HepG2 (cell line): ENCODE measurements around the gene POLH. TPM values are rescaled to one million over a fixed set of nuclear protein-coding genes. Genes with fewer than 3 reads are reported as not detected.

ENCODE experiments used
- AGO1 ChIP-seq: fragments of 200-400 bp; formaldehyde crosslinking; IDR thresholded peaks from 2 replicates; pipeline ENCODE4 v1.6.1; 2017; ENCODE audit warnings: mild to moderate bottlenecking, low read depth, low read length, moderate library complexity; ENCODE audit not compliant: poor library complexity, severe bottlenecking
- CREB1 ChIP-seq, 2 experiments: fragments of 450-650 bp in 1 of 2; IDR thresholded peaks; 2 replicates each; pipeline ENCODE4 v1.6.1; 2016 to 2017; ENCODE audit warnings: control low read depth in 1 of 2, mild to moderate bottlenecking in 1 of 2, missing compliant biosample characterization in 1 of 2, missing genetic modification characterization in 1 of 2
- FOXM1 ChIP-seq: sonication (generic); formaldehyde crosslinking; IDR thresholded peaks from 2 replicates; pipeline ENCODE4 v1.5.0; 2020; ENCODE audit warnings: missing genetic modification reagents
- HNRNPL ChIP-seq: fragments of 200-400 bp; formaldehyde crosslinking; IDR thresholded peaks from 2 replicates; pipeline ENCODE4 v1.6.1; 2017; ENCODE audit warnings: mild to moderate bottlenecking, low read depth, low read length
- HOXA5 ChIP-seq: sonication (generic); formaldehyde crosslinking; IDR thresholded peaks from 2 replicates; pipeline ENCODE4 v1.4.0; 2020; ENCODE audit warnings: missing genetic modification reagents
- JUND ChIP-seq: sonication (generic); formaldehyde crosslinking; IDR thresholded peaks from 2 replicates; pipeline ENCODE4 v1.8.0; 2022; ENCODE audit warnings: mild to moderate bottlenecking, missing genetic modification reagents
- KLF6 ChIP-seq: IDR thresholded peaks from 2 replicates; pipeline ENCODE4 v1.8.0; 2016; ENCODE audit warnings: missing biosample characterization, missing genetic modification reagents
- MAFF ChIP-seq: IDR thresholded peaks from 2 replicates; pipeline ENCODE4 v1.6.1; 2011; ENCODE audit warnings: low read depth, low read length, improper control_type of control experiment
- MAFK ChIP-seq, 2 experiments: IDR thresholded peaks in 1 of 2; conservative IDR thresholded peaks in 1 of 2; 2 replicates each; pipeline ENCODE4 v1.6.1; 2011; ENCODE audit warnings: improper control_type of control experiment in 2 of 2, low read length in 2 of 2
- NCOA1 ChIP-seq: sonication (generic); formaldehyde crosslinking; IDR thresholded peaks from 2 replicates; pipeline ENCODE4 v1.9.0; 2021; ENCODE audit warnings: missing genetic modification reagents
- NFATC3 ChIP-seq: sonication (generic); formaldehyde crosslinking; IDR thresholded peaks from 2 replicates; pipeline ENCODE4 v1.5.1; 2020; ENCODE audit warnings: mild to moderate bottlenecking, missing genetic modification reagents
- NFIC ChIP-seq: IDR thresholded peaks from 2 replicates; pipeline ENCODE4 v1.6.1; 2012; ENCODE audit warnings: mild to moderate bottlenecking, low read length, inconsistent platforms
- PLRG1 ChIP-seq: fragments of 450-650 bp; conservative IDR thresholded peaks from 2 replicates; pipeline ENCODE4 v1.6.1; 2016
- SPEN ChIP-seq: sonication (generic); formaldehyde crosslinking; IDR thresholded peaks from 2 replicates; pipeline ENCODE4 v1.5.1; 2020; ENCODE audit warnings: low read depth, mild to moderate bottlenecking, missing genetic modification reagents
- ZNF547 ChIP-seq: sonication (generic); formaldehyde crosslinking; IDR thresholded peaks from 2 replicates; pipeline ENCODE4 v1.5.1; 2020; ENCODE audit warnings: mild to moderate bottlenecking, missing genetic modification reagents
- ZSCAN20 ChIP-seq: sonication (generic); formaldehyde crosslinking; IDR thresholded peaks from 2 replicates; pipeline ENCODE4 v1.4.0; 2020; ENCODE audit warnings: missing genetic modification reagents, mild to moderate bottlenecking, borderline replicate concordance
- polyA plus RNA-seq, 8 experiments: library from polyadenylated mRNA; depleted of rRNA in 3 of 8; stranded (reverse) in 7 of 8; unstranded in 1 of 8; fragments of >200 nt; fragmentation: Illumina TruSeq in 4 of 8; extraction: Trizol in 4 of 8; gene quantifications; 2 replicates each; pipeline versions ENCODE4 v1.2.1 to v1.2.3, GENCODE V29; 2011 to 2016; ENCODE audit warnings: low read depth in 4 of 8, missing spikeins in 1 of 8, mixed read lengths in 1 of 8; ENCODE audit not compliant: insufficient read depth in 1 of 8
- total RNA-seq, 5 experiments: library from RNA; depleted of rRNA; stranded (reverse); fragments of >200 nt; fragmentation: Illumina TruSeq; extraction: Trizol; gene quantifications; 2 replicates each; pipeline ENCODE4 v1.2.3, GENCODE V29; 2016; ENCODE audit warnings: low read depth in 1 of 5
- TF ChIP-seq, protein P1 (sequence below): fragments of 450-650 bp; IDR thresholded peaks from 2 replicates; pipeline ENCODE4 v1.6.1; 2017
- TF ChIP-seq, protein P2 (sequence below): fragments of 450-650 bp; IDR thresholded peaks from 2 replicates; pipeline ENCODE4 v1.6.1; 2017; ENCODE audit warnings: mild to moderate bottlenecking
- TF ChIP-seq, protein P3 (sequence below): sonication (generic); formaldehyde crosslinking; conservative IDR thresholded peaks from 2 replicates; pipeline ENCODE4 v1.4.0; 2020; ENCODE audit warnings: missing genetic modification reagents
- TF ChIP-seq, protein P4 (sequence below): sonication (generic); formaldehyde crosslinking; IDR thresholded peaks from 2 replicates; pipeline ENCODE4 v1.4.0; 2020; ENCODE audit warnings: missing genetic modification reagents

The POLH gene
- total and polyA plus RNA-seq, 2 of the 13 experiments (the other 11 are each of a cell fraction or from before 2014, with no cell fraction given), result 11.6 to 25.0 TPM

DNA sequence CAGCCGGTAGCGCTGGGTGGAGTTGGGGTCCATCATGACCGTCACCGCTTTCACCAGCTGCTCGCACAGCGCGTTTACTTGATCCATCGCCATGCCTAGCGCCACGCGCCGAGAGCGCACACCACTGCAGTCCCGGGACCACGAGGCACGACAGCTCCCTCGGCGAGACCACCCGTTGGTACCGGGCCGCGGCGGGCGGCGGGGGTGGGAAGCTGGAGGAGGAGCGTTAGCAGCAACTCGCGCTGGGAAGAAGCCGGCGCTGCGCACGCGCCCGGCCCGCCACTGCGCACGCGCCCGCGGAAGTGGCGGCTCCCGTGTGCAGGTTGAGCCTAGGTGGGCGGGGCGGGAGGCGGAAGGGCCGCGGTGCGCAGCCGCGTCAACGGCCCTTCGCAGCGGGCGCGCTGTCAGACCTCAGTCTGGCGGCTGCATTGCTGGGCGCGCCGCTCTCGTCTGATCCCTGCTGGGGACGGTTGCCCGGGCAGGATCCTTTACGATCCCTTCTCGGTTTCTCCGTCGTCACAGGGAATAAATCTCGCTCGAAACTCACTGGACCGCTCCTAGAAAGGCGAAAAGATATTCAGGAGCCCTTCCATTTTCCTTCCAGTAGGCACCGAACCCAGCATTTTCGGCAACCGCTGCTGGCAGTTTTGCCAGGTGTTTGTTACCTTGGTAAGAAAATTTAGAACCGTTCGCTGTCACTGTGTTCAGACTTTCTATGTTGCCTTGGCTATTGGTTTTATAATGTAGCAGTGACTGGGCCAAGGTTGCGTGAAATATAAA lies at the start of gene POLH, which contains the start of gene XPO5 (continued):
- TF ChIP-seq, protein P1, sequence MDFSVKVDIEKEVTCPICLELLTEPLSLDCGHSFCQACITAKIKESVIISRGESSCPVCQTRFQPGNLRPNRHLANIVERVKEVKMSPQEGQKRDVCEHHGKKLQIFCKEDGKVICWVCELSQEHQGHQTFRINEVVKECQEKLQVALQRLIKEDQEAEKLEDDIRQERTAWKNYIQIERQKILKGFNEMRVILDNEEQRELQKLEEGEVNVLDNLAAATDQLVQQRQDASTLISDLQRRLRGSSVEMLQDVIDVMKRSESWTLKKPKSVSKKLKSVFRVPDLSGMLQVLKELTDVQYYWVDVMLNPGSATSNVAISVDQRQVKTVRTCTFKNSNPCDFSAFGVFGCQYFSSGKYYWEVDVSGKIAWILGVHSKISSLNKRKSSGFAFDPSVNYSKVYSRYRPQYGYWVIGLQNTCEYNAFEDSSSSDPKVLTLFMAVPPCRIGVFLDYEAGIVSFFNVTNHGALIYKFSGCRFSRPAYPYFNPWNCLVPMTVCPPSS, result no peak
- peak; percentile 39; the same call in 1 of the 2 replicates for TF ChIP-seq NFATC3 (CRISPR knock-in tag)
- TF ChIP-seq CREB1 (IDR thresholded peaks at IDR 0.05), result peak; percentile 15; the same call in 1 of the 2 replicates
- TF ChIP-seq CREB1 (CRISPR knock-in tag; IDR thresholded peaks at IDR 0.05), result no peak
- no peak for TF ChIP-seq PLRG1
- TF ChIP-seq, protein P2, sequence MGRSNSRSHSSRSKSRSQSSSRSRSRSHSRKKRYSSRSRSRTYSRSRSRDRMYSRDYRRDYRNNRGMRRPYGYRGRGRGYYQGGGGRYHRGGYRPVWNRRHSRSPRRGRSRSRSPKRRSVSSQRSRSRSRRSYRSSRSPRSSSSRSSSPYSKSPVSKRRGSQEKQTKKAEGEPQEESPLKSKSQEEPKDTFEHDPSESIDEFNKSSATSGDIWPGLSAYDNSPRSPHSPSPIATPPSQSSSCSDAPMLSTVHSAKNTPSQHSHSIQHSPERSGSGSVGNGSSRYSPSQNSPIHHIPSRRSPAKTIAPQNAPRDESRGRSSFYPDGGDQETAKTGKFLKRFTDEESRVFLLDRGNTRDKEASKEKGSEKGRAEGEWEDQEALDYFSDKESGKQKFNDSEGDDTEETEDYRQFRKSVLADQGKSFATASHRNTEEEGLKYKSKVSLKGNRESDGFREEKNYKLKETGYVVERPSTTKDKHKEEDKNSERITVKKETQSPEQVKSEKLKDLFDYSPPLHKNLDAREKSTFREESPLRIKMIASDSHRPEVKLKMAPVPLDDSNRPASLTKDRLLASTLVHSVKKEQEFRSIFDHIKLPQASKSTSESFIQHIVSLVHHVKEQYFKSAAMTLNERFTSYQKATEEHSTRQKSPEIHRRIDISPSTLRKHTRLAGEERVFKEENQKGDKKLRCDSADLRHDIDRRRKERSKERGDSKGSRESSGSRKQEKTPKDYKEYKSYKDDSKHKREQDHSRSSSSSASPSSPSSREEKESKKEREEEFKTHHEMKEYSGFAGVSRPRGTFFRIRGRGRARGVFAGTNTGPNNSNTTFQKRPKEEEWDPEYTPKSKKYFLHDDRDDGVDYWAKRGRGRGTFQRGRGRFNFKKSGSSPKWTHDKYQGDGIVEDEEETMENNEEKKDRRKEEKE, result no peak
- TF ChIP-seq MAFF, result no peak; the same call in 1 of the 2 replicates
- peak; percentile 95 for TF ChIP-seq SPEN (CRISPR knock-in tag)
- TF ChIP-seq KLF6, result peak; percentile 98
- TF ChIP-seq ZSCAN20 (CRISPR knock-in tag), result peak; percentile 96
- TF ChIP-seq JUND, result 0 out of 2 replicates have a peak, but pooled peaks have one; percentile 9
- no peak for TF ChIP-seq HNRNPL
- TF ChIP-seq NFIC, result no peak
- peak; percentile 84 for TF ChIP-seq HOXA5 (CRISPR knock-in tag)
- TF ChIP-seq ZNF547 (CRISPR knock-in tag), result peak; percentile 69; the same call in 1 of the 2 replicates
- TF ChIP-seq, protein P3, sequence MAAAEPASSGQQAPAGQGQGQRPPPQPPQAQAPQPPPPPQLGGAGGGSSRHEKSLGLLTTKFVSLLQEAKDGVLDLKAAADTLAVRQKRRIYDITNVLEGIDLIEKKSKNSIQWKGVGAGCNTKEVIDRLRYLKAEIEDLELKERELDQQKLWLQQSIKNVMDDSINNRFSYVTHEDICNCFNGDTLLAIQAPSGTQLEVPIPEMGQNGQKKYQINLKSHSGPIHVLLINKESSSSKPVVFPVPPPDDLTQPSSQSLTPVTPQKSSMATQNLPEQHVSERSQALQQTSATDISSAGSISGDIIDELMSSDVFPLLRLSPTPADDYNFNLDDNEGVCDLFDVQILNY, result peak; percentile 57; the same call in 1 of the 2 replicates
- TF ChIP-seq AGO1, result peak; percentile 76
- no peak for TF ChIP-seq MAFK (conservative IDR thresholded peaks at IDR 0.05 in 1 of 2, IDR thresholded peaks at IDR 0.05 in 1 of 2; ENCODE audit: low read length in 2 of 2)
- TF ChIP-seq FOXM1 (CRISPR knock-in tag), result 0 out of 2 replicates have a peak, but pooled peaks have one; percentile 26
- TF ChIP-seq, protein P4, sequence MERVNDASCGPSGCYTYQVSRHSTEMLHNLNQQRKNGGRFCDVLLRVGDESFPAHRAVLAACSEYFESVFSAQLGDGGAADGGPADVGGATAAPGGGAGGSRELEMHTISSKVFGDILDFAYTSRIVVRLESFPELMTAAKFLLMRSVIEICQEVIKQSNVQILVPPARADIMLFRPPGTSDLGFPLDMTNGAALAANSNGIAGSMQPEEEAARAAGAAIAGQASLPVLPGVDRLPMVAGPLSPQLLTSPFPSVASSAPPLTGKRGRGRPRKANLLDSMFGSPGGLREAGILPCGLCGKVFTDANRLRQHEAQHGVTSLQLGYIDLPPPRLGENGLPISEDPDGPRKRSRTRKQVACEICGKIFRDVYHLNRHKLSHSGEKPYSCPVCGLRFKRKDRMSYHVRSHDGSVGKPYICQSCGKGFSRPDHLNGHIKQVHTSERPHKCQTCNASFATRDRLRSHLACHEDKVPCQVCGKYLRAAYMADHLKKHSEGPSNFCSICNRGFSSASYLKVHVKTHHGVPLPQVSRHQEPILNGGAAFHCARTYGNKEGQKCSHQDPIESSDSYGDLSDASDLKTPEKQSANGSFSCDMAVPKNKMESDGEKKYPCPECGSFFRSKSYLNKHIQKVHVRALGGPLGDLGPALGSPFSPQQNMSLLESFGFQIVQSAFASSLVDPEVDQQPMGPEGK (CRISPR knock-in tag), result peak; percentile 73
- TF ChIP-seq NCOA1 (CRISPR knock-in tag), result peak; percentile 96
